SK-N-SH (cell line): Measurements from ENCODE around the gene CHD6. TPM values are rescaled to one million over a fixed set of nuclear protein-coding genes. Genes with fewer than 3 reads are reported as not detected.

Experiments used
- CTCF ChIA-PET: fragments of 300-600, 350-600 bp; formaldehyde crosslinking; extraction: SDS; loops from one replicate; lab custom pipeline; 2021; lab: Yijun Ruan, JAX
- POLR2A ChIA-PET: fragments of 350-600 bp; sonication (Branson Sonifier 250); formaldehyde crosslinking; extraction: SDS; loops from one replicate; lab custom pipeline; 2020; ENCODE audit warnings: antibody characterized with exemption, inconsistent platforms; lab: Yijun Ruan, JAX
- DNase-seq: peaks from one replicate; pipeline ENCODE4 v3.0.0; 2012
- H2AFZ ChIP-seq: fragments of 200-600 bp; sonication (generic); 2 replicates; pipeline ENCODE4 v1.8.1; 2016; ENCODE audit warnings: antibody characterized with exemption, mild to moderate bottlenecking, low read depth
- H3F3A ChIP-seq: fragments of 200-600 bp; sonication (generic); replicated peaks from 2 replicates; pipeline ENCODE3; 2016; ENCODE audit warnings: antibody characterized with exemption, mild to moderate bottlenecking; ENCODE audit not compliant: insufficient read depth
- H3K27ac ChIP-seq, 2 experiments: fragments of 200-500 bp in 1 of 2; fragments of 200-600 bp in 1 of 2; sonication (Bioruptor generic) in 1 of 2; sonication (generic), shearing (Covaris generic) in 1 of 2; 2 replicates each; pipeline versions ENCODE4 v1.5.1 to v1.6.1; 2014 to 2016; ENCODE audit warnings: low read depth in 2 of 2, inconsistent platforms in 1 of 2, low read length in 1 of 2, mild to moderate bottlenecking in 1 of 2, mixed read lengths in 1 of 2
- H3K27me3 ChIP-seq: fragments of 200-600 bp; sonication (generic), shearing (Covaris generic); 2 replicates; pipeline ENCODE4 v1.6.1; 2016; ENCODE audit warnings: mixed run types; ENCODE audit not compliant: insufficient read depth
- H3K36me3 ChIP-seq, 2 experiments: fragments of 200-500 bp in 1 of 2; fragments of 200-600 bp in 1 of 2; sonication (Bioruptor generic) in 1 of 2; sonication (generic) in 1 of 2; replicated peaks in 1 of 2; 2 replicates each; pipeline versions ENCODE3 to v1.5.1; 2014 to 2016; ENCODE audit warnings: low read length in 1 of 2, mild to moderate bottlenecking in 1 of 2; ENCODE audit not compliant: insufficient read depth in 2 of 2, control insufficient read depth in 1 of 2
- H3K4me1 ChIP-seq, 2 experiments: fragments of 200-500 bp in 1 of 2; fragments of 200-600 bp in 1 of 2; sonication (Bioruptor generic) in 1 of 2; sonication (generic), shearing (Covaris generic) in 1 of 2; 2 replicates each; pipeline versions ENCODE4 v1.5.1 to v1.6.1; 2014 to 2016; ENCODE audit warnings: low read depth in 1 of 2, low read length in 1 of 2, mixed run types in 1 of 2; ENCODE audit not compliant: insufficient read depth in 2 of 2, control insufficient read depth in 1 of 2
- H3K4me2 ChIP-seq: fragments of 200-600 bp; sonication (generic), shearing (Covaris generic); 2 replicates; pipeline ENCODE4 v1.6.1; 2017; ENCODE audit warnings: mixed run types
- H3K4me3 ChIP-seq, 2 experiments: fragments of 200-500 bp in 1 of 2; fragments of 200-600 bp in 1 of 2; sonication (Bioruptor generic) in 1 of 2; sonication (generic), shearing (Covaris generic) in 1 of 2; 2 replicates each; pipeline versions ENCODE4 v1.5.1 to v1.8.1; 2014 to 2016; ENCODE audit warnings: low read depth in 2 of 2, inconsistent platforms in 1 of 2, low read length in 1 of 2, mild to moderate bottlenecking in 1 of 2, mixed read lengths in 1 of 2, moderate library complexity in 1 of 2
- H3K79me2 ChIP-seq: fragments of 200-600 bp; sonication (generic); 2 replicates; pipeline ENCODE4 v1.8.1; 2017; ENCODE audit warnings: mild to moderate bottlenecking; ENCODE audit not compliant: insufficient read depth
- H3K9ac ChIP-seq: fragments of 200-600 bp; sonication (generic); 2 replicates; pipeline ENCODE4 v1.6.1; 2017; ENCODE audit warnings: mixed run types
- H3K9me2 ChIP-seq: fragments of 200-600 bp; sonication (generic); 2 replicates; pipeline ENCODE4 v1.6.1; 2017; ENCODE audit warnings: mixed run types
- H3K9me3 ChIP-seq: fragments of 200-600 bp; sonication (generic); 2 replicates; pipeline ENCODE4 v1.6.1; 2017; ENCODE audit warnings: mixed run types, mild to moderate bottlenecking, moderate library complexity
- H4K20me1 ChIP-seq: fragments of 200-600 bp; sonication (generic); 2 replicates; pipeline ENCODE4 v1.6.1; 2017; ENCODE audit warnings: mild to moderate bottlenecking, mixed run types; ENCODE audit not compliant: insufficient read depth
- CTCF ChIP-seq: fragments of 200-600 bp; sonication (generic); IDR thresholded peaks from 2 replicates; pipeline ENCODE4 v1.6.1; 2017; ENCODE audit warnings: antibody characterized with exemption, mild to moderate bottlenecking, moderate library complexity
- EZH2phosphoT487 ChIP-seq: fragments of 200-600 bp; sonication (generic); IDR thresholded peaks from 2 replicates; pipeline ENCODE4 v1.6.1; 2017; ENCODE audit warnings: low read depth, mixed run types, mild to moderate bottlenecking, antibody characterized with exemption, moderate library complexity, borderline replicate concordance
- MEF2A ChIP-seq: IDR thresholded peaks from 2 replicates; pipeline ENCODE4 v1.4.0; 2012; ENCODE audit warnings: low read depth, borderline replicate concordance
- NRF1 ChIP-seq: IDR thresholded peaks from 2 replicates; pipeline ENCODE4 v1.6.1; 2012; ENCODE audit warnings: low read depth, mild to moderate bottlenecking, low read length
- PBX3 ChIP-seq: IDR thresholded peaks from 2 replicates; pipeline ENCODE4; 2012
- POLR2AphosphoS5 ChIP-seq: IDR thresholded peaks from 2 replicates; pipeline ENCODE4 v1.6.1; 2012; ENCODE audit warnings: low read depth, low read length
- RAD21 ChIP-seq: IDR thresholded peaks from 2 replicates; pipeline ENCODE4 v1.6.1; 2012; ENCODE audit warnings: mild to moderate bottlenecking, low read length
- REST ChIP-seq: IDR thresholded peaks from 2 replicates; pipeline ENCODE4 v1.6.1; 2012; ENCODE audit warnings: mild to moderate bottlenecking, low read depth, low read length, moderate library complexity
- RFX5 ChIP-seq: IDR thresholded peaks from 2 replicates; pipeline ENCODE4 v1.6.1; 2012; ENCODE audit warnings: mild to moderate bottlenecking, improper control_type of control experiment, low read length
- TCF12 ChIP-seq: IDR thresholded peaks from 2 replicates; pipeline ENCODE4 v1.4.0; 2012
- YY1 ChIP-seq: IDR thresholded peaks from 2 replicates; pipeline ENCODE4 v1.4.0; 2012; ENCODE audit warnings: low read depth, mild to moderate bottlenecking
- WGBS: methylation state at CpG from one replicate; pipeline ENCODE4 v1.1.6; 2017; ENCODE audit warnings: low lambda C conversion rate; 5-methylcytosine and 5-hydroxymethylcytosine counted together
- polyA plus RNA-seq, 3 experiments: library from polyadenylated mRNA; depleted of rRNA; stranded (reverse); fragments of >200 nt; gene quantifications; 2 replicates each; pipeline ENCODE4 v1.2.3, GENCODE V29; 2012

Gene CHD6
- polyA plus RNA-seq, 1 of the 3 experiments (the other 2 are of a cell fraction): 7.1 TPM

GRCh38 chr20:41468994-41469600 lies 149.1 kb downstream of the CHD6 start:
- H3K9ac ChIP-seq: no peak overlapping the region
- no peaks in the 10 kb centered on the region for H3K27me3 ChIP-seq
- no peaks in the 10 kb centered on the region for H4K20me1 ChIP-seq
- TF ChIP-seq REST (no peak), TCF12 (no peak), RFX5 (no peak), YY1 (no peak)
- H3K4me1 ChIP-seq: no peaks in the 10 kb centered on the region
- ChIA-PET POLR2A (no interaction called here), CTCF (no interaction called here)
- no peaks in the 10 kb centered on the region for H3K9me2 ChIP-seq
- H3K27ac ChIP-seq: no peak overlapping the region
- no peaks in the 10 kb centered on the region for H3K79me2 ChIP-seq
- DNase-seq: no peak
- no peaks in the 10 kb centered on the region for H3K9me3 ChIP-seq
- no peak overlapping the region for H3K4me2 ChIP-seq
- WGBS: 96% methylated on average over 5 of the region's 5 CpGs
- H2AFZ ChIP-seq: no peak overlapping the region
- H3K36me3 ChIP-seq: peaks cover 34 to 43% of the 10 kb centered on the region in 2 experiments
- H3F3A ChIP-seq: no peaks in the 10 kb centered on the region
- H3K4me3 ChIP-seq: no peak overlapping the region

GRCh38 chr20:41467690-41468089 lies 150.5 kb downstream of the CHD6 start:
- CTCF ChIA-PET: no interaction called here

More at GRCh38 chr20:41467690-41468089, 150.5 kb downstream of the CHD6 start:
- Histone ChIP-seq H3K9ac (no peak overlapping the region), H3K79me2 (no peaks in the 10 kb centered on the region), H2AFZ (no peak overlapping the region), H3K4me1 (no peaks in the 10 kb centered on the region), H3K36me3 (peaks cover 30 to 46% of the 10 kb centered on the region in 2 experiments), H3K4me3 (no peak overlapping the region), H3F3A (no peaks in the 10 kb centered on the region), H4K20me1 (no peaks in the 10 kb centered on the region), H3K4me2 (no peak overlapping the region), H3K27ac (no peak overlapping the region), H3K27me3 (no peaks in the 10 kb centered on the region), H3K9me2 (no peaks in the 10 kb centered on the region), H3K9me3 (no peaks in the 10 kb centered on the region)
- POLR2A ChIA-PET: no interaction called here
- WGBS: 82% methylated on average over 5 of the region's 5 CpGs
- TF ChIP-seq NRF1: no peak
- TF ChIP-seq PBX3: no peak
- no peak for TF ChIP-seq RAD21
- TF ChIP-seq POLR2AphosphoS5: no peak
- TF ChIP-seq CTCF: no peak
- TF ChIP-seq MEF2A: no peak
- TF ChIP-seq EZH2phosphoT487: no peak
- no peak for DNase-seq
